SIG-M5 treated with dmso at 0.1 percent for 504 hours (cell line): Measurements from ENCODE around the gene TPRN.

Experiments
- DNase-seq: peaks from one replicate; lab custom pipeline; 2025; ENCODE audit not compliant: unreplicated experiment; lab: John Stamatoyannopoulos, UW

Gene TPRN

DNA sequence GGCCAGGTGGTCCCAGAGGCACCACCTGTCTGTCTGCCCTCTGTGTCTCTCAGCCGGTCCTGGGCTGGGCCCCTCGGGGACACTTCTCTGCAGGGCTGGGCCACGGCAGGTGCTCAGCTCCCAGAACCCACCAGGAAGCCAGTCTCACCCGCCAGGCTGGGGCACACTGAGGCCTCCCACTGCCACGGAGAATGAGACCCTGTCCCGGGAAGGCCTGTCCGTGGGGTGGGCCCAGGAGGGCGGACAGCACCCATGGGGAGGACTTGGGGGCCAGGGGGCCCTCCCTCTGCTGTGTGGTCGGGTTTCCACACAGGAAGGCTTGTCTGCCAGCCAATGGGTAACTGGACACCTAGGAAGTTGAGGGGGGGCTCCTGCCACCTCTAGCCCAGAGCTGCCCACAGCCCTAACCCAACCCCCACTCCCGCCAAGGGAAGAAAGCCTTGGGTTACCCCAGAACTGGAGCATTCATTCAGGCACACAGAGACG, 36.4 kb upstream of the TPRN start:
- DNase-seq: no peak

DNA sequence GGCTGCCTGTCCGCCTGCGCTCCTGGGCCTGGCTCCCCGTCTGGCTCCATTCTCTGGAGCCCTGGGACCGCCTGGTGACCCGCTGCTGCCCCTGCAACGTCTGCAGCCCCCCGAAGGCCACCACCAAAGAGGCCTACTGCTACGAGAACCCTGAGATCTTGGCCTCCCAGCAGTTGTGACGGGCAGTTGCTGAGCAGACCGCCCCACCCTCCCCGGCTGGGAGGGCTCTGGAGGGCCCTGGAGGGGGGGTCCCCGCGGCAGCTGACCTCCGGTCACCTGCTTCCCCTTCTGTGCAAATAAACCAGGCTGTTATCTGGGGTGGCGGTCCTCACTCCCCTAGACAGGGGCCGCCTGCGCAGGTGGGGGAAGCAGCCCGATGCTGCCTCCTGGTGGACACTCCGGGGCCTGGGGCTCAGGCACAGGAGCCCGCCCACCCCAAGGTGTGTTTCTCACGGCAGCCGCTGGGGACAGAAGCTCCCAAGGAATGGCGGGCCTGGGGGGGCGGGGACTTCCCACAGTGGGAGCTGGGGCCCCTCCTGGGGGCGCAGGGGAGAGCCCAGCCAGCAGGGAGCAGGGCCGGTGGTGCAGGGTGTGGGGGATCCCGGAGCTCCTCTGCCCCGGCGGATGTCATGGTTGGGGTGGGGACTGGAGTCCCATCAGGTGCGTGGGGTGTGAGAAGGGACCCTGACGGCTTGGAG, 35.8 kb upstream of the TPRN start:
- peak; percentile 71 for DNase-seq

GRCh38 chr9:137235424-137236237, 35.1 kb upstream of the TPRN start:
- no peak for DNase-seq

DNA sequence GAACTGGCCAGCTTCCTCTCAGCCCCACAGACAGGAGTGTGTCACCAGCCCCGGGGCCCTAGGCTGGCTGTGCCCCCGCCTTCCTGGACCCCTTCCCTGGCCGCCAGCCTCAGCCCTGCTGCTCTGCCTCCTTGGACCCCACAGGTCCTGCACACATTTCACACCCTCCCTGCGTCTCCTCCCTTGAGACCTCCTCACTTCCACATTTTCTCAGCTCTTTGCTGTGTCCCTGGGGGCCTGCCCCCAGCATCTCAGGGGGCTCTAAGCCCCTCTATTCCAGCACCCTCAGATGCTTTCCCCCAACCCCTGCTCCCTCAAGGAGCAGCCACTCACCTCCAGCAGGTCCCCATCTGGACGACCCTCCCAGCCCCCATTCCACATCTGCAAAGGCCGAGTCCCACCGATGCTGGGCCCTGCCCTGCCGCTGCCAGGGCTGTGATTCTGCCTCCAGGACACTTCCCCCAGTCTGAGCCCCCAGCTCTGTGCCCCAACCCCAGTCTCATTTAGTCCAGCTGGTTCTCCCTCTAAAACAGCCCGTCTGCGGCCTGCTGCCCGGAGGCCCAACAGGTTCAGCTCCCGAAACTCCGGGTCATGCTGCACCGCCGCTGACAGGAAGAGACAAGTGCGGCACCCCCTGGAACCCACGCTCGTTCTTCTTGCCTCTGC, 34.4 kb upstream of the TPRN start:
- no peak for DNase-seq

- no peak for DNase-seq
These were observed 33.6 kb upstream of the TPRN start for GRCh38 chr9:137234055-137234697.

DNA sequence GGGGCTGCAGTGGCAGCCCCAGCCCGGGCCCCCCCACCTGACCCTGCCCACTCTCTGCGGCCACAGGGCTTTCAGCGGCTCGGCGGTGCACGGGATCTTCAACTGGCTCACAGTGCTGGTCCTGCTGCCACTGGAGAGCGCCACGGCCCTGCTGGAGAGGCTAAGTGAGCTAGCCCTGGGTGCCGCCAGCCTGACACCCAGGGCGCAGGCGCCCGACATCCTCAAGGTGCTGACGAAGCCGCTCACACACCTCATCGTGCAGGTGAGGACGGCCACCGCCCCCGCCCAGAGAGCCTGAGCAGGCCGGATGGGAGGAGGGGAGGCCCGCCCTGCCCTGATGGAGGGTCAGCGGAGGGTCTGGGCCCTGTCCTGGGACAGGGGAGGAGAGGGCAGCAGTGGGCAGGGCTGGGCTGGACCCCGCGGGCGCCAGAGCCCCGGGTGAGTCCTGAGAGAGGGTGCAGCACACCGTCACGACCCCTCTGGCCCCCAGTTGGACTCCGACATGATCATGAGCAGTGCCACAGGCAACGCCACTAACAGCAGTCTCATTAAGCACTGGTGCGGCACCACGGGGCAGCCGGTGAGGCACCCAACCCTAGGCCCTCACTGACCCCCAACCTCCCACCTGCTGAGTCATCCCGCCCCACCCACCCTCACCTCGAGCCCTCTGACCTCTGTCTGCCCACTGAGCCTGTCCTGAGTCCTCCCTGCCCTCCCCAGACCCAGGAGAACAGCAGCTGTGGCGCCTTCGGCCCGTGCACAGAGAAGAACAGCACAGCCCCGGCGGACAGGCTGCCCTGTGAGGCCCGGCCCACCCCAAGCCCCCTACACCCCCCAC, 32.8 kb upstream of the TPRN start:
- DNase-seq: no peak

DNA sequence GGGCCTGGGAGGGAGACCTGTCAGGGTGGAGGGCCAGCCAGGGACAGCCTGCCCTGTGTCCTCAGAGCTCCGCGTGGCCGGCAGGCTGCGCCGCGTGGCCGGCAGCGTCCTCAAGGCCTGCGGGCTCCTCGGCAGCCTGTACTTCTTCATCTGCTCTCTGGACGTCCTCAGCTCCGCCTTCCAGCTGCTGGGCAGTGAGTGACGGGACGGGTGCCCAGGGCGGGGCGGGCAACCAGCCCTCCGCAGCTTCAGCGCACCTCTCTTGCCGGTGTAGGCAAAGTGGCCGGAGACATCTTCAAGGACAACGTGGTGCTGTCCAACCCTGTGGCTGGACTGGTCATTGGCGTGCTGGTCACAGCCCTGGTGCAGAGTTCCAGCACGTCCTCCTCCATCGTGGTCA, 32.0 kb upstream of the TPRN start:
- DNase-seq: no peak

GRCh38 chr9:137232101-137232500, 31.6 kb upstream of the TPRN start:
- DNase-seq: no peak

DNA sequence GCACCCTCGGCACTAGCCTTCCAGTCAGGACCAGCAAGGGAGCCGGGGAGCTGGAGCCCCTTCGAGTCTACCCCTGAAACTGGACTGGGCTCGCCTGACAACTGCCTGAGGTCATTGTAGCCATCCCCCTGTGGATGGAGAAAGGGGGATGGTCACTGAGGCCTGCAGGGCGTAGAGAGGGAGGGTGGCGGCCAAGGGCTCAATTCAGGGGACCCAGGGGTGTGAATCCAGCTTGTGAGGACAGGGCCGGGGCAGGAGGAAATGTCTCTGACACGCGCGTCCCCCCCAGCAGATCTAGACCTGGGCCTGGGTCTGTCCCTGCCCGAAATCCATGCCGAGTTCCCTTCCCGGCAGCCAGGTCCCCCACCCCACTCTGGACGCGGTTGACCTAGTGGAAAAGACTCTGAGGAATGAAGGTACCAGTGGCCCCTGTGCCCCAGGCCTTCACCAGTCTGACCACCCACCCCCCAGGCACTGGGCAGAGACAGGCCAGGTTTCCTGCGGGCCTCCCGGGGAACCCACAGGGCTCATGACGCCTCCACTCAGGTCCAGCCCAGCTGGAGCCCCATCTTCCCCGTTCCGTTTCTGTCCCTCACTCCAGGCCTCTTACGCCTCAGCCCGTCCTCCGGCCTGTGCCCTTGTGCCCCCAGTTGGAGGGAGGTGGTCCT, 31.0 kb upstream of the TPRN start:
- DNase-seq: no peak

- no peak for DNase-seq
These were observed 30.3 kb upstream of the TPRN start, which contains the start of gene SLC34A3 for GRCh38 chr9:137230705-137231371. Gene SLC34A3 (plus strand): TSS chr9:137230901. CDS start chr9:137231703, 802 bp downstream.

GRCh38 chr9:137229903-137230704, 29.6 kb upstream of the TPRN start:
- no peak for DNase-seq

DNA sequence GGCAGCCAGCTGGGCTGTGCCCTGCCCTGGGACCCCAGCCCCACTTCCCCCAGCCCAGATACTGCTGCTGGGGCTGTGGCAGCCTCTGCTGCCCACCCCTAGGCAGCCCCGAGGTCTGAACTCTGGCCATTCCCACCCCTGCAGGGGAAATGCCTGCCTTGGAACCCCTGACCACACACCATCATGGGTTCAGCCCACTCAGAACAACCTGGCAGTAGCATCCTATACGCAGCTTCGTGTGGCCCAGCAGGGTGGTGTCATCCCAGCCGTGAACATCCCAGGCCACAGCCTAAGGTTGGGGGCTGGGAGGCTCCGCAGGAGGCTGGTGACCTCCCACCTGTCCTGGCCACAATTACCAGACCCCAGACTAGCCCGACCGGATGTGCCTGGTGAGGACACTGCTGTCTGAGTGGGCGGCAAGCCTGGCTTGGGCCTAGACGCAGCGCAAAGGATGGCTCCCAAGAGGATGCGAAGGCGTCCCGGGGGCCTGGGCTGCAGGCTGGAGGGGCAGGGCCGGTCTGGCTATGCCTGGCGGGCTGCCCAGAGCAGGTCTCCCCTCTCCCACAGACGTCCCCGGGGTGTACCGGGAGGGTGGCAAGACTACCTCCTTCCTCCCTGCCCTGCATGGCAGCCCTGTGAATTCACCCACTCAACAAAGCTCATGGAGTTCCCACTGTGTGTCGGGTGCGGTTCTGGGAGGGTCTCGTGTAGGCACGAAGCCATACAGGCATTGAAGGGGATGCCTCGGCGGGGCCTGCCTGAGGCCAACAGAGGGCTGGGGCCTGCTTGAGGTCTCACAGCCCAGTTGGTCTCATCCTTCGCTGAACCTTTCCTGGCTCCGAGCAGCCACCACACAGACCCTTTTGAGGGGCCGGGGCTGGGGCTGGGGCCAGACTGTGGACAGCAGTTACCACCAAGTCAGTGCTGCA, 28.7 kb upstream of the TPRN start:
- DNase-seq: no peak

DNA sequence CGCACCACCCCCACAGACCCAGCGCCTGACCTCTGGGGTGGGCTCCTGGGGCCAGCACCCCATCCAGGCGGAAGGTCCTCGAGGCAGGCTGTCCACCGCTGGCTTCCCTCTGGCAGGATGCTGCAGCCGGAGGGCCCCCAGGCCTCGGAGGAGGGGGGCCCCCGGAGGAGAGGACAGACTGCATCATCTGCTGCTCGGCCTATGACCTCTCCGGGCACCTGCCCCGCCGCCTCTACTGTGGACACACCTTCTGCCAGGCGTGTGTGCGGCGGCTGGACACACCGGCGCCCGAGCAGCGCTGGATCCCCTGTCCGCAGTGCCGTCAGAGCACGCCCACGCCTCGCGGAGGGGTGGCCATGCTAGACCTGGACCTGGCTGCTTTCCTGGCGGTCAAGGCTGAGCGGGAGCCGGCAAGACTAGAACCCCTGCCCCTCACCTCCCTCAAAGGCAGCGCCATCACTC, 28.0 kb upstream of the TPRN start:
- no peak for DNase-seq

DNA sequence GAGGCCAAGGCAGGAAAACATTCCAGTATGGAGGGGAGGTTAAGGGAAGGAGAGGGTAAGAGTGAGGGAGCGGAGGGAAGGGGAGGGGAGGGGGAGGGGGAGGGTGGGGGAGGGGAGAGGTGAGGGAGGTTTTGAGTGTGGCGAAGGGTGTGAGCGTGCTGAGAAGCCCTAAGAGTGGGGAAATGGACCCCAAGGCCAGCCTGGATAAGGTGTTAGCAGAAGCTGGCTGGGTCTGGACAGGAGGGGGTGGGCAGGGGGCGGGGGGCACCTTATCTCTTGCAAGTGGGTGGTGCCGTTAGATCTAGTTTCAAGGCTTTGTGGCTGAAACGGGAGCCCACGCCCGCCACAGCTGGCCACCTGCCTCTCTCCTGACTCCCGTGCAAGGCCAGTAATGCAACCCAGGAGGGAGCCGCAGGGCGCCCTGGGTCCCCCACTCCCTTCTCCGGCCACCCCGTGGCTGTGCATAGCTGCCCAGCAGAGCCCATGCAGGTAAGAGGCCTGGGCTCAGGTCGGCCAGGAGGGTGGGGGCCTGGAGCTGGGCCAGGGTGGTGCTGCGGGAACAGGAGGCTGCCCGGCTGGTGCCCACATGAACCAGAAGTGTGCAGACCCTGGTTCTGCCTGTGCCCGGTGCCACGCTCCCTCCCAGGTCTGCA, 27.4 kb upstream of the TPRN start:
- DNase-seq: no peak

DNA sequence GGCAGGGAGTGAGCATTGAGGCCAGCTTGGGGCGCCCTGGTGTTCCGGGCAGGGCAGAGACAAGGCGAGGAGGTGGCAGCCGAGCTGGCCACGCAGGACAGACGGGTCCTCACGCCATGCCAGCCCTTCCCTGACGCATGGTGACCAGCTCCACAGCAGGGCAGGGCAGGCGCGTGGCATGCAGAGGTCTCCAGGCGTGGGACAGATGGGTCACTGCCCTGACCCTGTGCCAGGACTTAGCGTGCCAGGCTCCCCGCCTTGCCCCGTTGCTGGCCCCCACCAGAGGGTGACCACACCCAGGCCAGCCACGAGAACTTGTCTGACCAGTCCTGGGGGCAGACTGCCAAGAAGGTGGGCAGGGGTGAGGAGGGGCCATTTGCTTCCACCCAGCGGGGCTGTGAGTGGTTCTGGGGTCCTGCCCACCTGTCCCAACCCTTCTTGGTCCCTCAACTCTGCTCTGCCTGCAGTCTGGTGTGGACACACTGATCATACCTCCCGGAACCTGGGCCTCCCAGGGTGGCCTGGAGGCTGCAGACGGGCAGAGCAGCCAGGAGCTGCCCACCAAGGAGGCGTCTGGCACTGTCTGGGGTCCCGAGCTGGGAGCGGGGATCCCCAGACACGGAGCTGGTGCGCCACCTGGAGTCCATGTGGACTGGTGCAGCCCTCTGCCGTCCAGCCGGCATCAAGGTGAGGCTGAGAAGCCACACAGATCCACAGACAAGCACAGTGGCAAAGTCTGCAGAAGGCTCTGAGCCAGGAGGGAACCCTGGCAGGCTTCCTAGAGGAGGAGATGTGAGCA, 26.7 kb upstream of the TPRN start, which contains the start of gene RNF224:
Gene RNF224 (plus strand): TSS at position 449 of the 799 bp plus-strand sequence. CDS start 834 bp downstream, outside the sequence.
- DNase-seq: peak; percentile 71
